NCI-H146 (cell line): ENCODE measurements around the gene ZPBP2.
"Not testable (repeated sequence)": the region's sequence is repeated elsewhere in the genome, so short reads cannot be mapped to it uniquely, and the experiment has no call there.

ENCODE experiments used
- DNase-seq: peaks from one replicate; lab custom pipeline; 2025; lab: John Stamatoyannopoulos, UW

Gene ZPBP2, protein sequence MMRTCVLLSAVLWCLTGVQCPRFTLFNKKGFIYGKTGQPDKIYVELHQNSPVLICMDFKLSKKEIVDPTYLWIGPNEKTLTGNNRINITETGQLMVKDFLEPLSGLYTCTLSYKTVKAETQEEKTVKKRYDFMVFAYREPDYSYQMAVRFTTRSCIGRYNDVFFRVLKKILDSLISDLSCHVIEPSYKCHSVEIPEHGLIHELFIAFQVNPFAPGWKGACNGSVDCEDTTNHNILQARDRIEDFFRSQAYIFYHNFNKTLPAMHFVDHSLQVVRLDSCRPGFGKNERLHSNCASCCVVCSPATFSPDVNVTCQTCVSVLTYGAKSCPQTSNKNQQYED

DNA sequence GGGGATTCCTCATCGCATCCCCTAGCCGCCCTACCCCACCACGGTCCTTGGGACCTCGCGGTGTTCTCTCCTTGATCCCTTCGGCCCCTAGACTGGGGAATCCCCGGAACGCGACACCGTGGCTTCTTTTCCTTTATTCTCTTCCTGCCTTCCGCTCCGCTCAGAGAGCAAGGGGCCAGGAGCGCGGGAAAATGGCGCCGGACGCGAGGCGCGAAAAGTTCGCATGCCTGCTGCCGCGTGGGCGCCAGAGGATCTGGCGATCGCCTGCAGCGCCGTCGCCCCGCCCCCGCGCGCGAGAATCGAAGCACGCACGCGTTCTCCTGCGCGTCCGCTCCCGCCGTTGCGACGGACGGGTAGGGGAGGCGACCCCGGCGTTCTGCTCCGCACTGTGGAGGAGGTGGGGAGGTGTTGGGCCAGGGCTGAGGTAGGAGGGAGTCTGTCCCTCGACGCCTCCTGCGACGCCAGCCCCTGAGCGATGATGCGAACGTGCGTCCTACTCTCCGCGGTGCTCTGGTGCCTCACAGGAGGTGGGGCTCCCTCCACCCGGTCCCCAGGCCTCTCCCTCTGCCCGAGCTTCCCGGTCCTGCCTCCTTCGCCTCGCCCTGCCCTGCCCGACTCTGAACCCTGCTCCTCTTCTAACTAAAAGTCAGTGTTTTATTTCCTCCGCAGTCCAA, at the start of gene ZPBP2:
Gene ZPBP2, plus strand, starts transcription at position 323 of the 674 bp plus-strand sequence. Its CDS starts 153 bp downstream, at position 476.
- no peak for DNase-seq

DNA sequence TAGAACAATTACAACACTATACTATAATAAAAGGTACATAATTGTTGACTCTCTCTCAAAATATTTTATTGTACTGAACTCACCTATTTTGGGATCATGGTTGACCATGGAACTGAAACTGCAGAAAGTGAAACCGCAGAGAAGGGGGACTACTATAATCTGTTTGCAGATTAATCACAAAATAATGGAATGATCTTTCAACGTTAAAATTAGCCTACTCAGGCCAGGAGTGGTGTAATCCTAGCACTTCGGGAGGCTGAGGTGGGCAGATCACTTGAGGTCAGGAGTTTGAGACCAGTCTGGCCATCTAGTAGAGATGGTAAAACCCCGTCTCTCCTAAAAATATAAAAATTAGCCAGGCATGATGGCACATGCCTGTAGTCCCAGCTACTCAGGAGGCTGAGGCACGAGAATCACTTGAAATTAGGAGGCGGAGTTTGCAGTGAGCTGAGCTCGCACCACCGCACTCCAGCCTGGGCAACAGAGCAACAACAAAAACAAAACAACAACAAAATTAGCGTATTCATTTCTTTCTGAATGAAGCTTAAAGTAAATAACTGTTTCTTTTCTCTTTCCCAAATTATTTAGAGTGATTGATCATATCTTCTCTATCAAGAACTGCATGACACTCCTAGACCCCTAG, 49.5 kb upstream of the ZPBP2 start:
- no peak for DNase-seq

DNA sequence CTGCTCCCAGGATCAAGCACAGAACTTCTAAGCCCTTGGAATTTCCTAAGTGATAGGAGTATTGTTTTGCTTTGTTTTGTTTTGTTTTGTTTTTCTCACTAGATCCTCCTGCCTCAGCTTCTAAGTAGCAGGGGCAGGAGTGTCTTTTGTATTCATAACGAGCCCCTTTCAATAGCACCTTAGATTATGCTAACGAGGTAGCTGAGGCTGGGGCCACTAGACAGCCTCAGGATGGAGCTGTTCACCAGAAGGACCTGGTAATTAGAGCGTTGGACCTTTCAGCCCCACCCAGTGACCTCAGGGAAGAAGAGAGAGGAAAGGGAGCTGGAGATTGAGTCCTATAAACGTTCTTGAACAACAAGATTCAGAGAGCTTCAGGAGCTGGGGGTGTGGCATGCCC, 47.5 kb upstream of the ZPBP2 start:
- no peak for DNase-seq

DNA sequence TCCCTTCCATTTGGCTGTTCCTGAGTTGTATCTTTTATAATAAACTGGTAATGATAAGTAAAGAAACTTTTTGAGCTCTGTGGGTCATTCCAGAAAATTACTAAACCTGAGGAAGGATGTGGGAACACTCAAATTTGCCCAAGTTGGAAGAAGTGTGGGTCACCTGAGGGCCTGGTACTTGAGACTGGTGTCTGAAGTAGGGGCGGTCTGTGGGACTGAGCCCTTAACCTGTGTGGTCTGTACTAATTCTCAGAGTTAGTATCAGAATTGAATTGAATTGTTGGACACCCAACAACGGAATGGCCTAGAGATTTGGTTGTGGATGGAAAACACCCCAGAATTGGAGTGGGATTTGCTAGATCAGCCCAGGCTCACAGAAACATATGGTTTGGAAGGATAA, 47.0 kb upstream of the ZPBP2 start:
- DNase-seq: no peak

DNA sequence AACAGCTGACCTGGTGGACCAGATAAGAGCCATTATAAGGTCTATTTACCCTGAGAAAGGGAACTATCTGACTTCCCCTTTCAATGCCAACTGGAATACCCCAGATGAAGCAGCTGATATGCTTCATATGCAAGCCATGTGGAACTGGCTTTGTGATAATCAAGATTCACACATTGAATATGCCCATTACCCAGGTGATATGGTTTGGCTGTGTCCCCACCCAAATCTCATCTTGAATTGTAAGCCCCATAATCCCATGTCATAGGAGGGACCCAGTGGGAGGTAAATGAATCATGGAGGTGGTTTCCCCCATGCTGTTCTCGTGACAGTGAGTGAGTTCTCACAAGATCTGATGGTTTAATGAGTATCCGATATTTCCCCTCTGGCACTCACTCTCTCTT, 46.0 kb upstream of the ZPBP2 start:
- DNase-seq: no peak

DNA sequence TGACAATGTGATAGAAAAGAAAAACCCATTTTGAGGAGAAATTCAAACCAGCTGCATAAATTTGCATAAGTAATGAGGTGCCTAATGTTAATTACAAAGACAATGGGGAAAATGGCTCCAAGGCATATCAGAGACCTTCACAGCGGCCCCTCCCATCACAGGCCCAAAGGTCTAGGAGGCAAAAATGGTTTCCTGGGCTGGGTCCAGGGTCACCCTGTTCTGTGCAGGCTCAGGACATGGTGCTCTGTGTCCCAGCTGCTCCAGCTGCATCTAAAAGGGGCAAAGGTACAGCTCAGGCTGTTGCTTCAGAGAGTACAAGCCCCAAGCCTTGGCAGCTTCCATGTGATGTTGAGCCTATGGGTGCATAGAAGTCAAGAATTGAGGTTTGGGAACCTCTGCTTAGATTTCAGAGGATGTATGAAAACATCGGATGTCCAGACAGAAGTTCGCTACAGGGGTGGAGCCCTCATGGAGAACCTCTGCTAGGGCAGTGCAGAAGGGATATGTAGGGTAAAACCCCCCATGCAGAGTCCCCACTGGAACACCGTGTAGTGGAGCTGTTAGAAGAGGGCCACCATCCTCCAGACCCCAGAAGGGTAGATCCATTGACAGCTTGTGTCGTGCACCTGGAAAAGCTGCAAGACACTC, 44.5 kb upstream of the ZPBP2 start:
- DNase-seq: no peak

DNA sequence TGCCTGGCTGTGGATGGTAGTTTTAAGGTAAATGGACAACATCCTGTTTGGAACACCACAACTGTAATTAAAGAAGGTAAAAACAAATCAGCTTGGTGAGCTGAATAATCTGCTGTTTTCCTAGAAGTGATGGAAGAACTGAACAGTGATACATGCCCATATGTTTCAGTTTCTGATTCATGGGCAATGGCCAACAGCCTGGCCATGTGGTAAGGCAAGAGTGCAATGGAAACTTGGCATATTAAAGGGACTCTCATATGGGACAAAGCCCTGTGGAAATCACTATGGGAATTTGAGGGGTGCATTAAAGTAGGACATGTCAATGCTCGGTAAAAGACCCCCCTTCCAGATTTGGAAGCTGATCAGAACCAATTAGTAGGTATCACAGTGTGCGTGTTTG, 41.7 kb upstream of the ZPBP2 start:
- no peak for DNase-seq

DNA sequence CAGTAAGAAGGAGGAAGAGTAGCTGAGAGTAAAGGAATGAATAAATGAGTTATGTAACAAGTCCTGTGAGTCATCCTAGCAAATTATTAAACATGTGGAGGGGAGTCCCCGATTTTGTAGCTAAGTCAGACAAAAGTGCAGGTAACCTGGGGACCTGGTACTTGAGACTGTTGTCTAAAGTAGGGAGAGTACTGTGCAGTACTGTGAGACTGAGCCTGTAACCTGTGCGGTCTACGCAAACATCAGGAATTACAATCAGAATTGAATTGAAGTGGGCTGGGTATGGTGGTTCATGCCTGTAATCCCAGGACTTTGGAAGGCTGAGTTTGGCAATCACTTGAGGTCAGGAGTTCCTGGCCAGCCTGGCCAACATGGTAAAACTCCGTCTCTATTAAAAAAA, 39.6 kb upstream of the ZPBP2 start:
- DNase-seq: no peak

DNA sequence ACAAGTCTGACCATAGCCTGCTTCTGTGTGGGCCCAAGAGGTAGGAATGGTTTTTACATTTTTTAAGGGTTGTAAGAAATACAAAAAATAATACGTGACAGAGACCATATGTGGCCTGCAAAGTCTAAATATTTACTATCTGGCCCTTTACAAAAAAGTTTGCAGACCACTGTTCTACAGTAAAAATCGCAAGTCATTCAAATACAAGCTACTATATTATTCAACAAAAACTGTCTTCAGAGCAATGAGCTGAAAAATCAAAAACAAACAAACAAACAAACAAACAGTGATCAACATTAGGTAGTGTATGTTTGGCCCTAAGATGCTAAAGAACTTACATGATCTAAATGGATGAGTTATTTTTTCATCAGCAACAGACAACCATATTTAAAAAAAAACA, 36.4 kb upstream of the ZPBP2 start:
- DNase-seq: no peak

DNA sequence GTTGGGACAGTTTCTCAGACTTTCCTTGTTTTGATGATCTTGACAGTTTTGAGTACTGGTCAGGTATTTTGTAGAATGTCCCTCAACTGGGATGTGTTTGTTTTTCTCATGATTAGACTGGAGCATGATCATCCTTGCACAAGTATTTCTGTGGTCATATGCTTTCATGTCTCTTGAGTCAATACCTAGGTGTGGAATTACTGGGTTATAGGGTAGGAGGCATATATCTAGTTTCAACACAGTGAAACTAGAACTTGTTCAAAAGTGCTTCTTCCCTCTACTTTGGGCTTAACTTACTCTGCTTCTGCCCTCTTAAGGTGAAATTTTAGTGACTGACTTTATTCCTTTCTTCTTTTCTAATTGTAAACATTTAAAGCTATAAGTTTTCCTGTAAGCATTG, 34.0 kb upstream of the ZPBP2 start:
- no peak for DNase-seq

DNA sequence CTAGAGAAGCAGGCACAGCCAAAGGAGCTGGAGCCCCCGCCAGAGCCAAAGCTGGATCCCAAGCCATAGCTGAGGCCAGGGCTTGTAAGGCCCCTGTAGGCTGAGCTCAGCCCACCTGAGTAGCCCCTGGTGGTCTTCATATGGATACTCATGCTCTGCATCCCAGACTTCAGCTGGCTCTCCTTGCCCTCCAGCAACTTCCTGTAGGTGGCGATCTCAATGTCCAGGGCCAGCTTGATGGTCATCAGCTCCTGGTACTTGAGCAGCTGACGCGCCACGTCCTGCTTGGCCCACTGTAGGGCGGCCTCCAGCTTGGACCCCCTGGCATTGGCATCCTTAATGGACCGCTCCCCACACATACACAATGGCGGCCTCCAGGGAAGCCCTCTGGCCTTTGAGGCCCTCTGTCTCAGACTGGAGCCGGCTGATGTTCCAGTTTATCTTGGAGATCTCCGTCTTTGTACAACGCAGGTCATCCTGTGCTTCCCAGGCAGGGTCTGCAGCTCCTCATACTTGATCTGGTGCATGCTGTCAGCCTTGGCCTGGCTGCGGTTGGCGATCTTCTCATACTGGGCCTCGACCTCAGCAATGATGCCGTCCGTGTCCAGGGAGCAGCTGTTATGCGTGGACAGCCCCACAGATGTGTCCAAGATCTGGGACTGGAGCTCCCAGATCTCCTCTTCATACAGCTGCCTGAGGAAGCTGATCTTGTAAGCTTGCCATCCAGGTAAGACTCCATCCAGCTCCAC, 32.8 kb upstream of the ZPBP2 start:
- DNase-seq: no peak

DNA sequence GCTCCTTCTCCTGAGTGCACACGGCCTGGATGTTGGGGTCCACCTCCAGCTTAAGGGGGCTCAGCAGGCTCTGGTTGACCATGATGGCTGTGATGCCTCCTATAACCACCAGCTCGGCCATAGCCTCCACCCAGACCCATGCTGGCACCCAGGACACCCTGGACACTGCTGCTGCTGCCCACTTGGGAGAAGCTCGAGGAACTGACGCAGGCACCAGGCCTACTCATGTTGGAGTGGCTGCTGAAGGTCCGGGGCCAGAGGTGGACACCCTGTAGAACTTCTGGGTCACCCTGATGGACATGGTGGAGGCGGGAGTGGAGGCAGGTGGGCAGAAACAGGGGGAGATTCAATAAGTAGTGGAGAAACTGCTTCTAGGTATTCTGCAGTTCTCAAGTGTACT, 31.9 kb upstream of the ZPBP2 start:
- no peak for DNase-seq

DNA sequence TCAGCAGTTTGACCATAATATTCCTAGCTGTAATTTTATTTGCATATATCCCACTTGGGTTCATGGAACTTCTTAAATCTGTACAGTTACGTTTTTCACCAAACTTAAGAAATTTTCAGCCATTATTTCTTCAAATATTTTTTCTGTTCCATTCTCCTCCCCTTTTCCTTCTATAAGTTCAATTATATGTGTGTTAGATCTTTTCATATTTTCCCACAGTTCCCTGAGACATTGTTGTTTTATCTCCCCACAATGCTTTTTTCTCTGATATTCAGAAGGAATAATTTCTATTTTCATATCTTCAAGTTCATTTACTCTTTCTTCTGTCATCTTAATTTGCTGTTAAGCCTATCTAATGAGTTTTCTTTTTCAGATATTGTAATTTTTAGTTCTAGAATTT, 29.9 kb upstream of the ZPBP2 start:
- no peak for DNase-seq

DNA sequence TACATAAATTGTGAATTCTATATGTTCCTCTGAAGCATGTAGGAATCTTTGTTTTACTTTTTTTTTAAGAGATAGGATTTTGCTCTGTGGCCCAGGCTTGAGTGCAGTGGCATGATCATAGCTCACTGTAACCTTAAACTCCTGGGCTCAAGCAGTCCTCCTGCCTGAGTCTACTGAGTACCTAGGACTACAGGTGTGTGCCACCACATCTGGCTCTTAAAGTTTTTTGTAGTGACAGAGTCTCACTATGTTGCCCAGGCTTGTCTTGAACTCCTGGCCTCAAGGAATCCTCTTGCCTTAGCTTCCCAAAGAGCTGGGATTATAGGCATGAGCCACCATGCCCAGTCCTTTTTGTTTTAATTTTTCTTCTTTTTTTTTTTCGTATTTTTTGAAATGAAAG, 29.2 kb upstream of the ZPBP2 start:
- no peak for DNase-seq

DNA sequence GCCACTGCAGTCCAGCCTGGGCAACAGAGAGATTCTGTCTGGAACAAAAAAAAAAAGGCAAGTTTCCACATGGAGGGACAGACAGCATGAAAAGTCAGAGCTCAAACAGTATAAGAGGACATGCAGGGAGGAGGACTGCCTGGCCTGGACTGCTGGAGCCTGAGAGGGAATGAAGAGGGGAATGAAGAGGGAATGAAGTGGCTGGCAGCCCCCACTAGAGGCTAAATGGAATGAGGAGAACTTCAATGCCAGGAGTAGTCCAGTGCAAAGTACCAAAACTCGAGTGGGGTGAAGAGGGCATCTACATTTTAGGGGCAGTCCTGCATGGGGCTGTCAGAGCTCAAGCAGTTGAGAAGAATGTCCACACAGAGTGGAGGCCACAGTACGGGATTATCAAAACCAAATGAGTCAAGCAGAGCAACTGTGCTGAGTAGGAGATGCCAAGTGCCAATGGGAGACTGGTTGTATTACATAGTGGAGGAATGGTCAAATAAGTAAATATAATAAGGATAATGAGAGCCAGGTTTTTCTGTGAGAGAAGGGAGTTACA, 26.8 kb upstream of the ZPBP2 start:
- no peak for DNase-seq

DNA sequence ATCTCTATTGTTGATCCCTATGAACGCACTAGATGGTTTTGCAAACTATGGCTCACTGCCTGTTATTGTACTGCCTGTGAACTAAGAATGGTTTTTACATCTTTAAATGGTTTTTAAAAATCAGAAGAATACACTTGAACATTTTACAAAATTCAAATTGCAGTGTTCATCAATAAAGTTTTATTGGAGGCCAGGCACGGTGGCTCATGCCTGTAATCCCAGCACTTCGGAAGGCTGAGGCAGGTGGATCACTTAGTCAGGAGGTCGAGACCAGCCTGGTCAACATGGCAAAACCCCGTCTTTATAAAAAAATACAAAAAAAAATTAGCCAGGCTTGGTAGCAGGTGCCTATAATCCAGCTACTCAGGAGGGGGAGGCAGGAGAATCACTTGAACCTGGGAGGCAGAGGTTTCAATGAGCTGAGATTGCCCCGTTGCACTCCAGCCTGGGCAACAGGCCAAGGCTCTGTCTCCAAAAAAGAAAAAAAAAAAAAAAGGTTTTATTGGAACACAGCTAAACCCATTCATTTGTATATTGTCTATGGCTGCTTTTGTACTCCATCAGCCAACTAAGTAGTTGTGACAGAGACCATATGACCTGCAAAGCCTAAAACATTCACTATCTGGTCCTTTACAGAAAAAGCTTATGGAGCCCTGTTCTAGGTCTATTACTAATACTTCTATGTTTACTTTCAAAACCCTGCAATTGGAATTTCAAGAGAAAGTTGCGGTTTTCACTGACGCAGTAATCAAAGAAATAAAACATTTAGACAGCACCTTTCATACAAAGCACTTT, 22.8 kb upstream of the ZPBP2 start:
- no peak for DNase-seq

DNA sequence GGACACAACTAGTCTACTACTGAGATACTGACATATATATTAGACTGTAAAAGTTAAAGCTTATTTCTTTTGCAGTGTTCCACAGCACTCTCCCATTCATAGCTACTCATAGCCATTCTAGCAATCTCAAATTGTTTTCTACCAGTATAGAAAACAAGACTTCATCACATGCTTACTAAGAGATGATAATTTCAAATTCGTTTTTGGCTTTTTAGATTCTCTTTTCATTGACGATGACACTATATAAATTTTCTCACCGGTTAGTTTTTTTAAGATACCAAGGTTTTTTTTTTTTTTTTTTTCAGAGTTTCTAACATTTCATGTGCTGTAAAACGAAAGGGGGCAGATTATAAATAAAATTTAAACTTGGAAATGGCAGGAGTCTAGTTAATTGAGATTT, 21.8 kb upstream of the ZPBP2 start:
- DNase-seq: no peak

DNA sequence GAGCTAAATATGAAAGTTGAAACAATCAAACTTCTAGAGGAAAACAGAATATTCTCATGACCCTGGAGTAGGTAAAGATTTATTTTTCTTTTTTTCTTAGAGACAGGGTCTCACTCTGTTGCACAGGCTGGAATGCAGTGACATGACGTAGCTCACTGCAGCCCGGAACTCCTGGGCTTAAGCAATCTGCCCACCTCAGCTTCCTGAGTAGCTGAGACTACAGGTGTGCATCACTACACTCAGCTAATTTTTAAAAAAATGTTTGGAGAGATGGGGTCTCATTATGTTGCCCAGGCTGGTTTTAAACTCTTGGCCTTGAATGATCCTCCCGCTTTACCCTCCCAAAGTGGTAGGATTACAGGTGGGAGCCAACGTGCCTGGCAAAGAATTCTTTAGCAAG, 19.4 kb upstream of the ZPBP2 start:
- DNase-seq: no peak

DNA sequence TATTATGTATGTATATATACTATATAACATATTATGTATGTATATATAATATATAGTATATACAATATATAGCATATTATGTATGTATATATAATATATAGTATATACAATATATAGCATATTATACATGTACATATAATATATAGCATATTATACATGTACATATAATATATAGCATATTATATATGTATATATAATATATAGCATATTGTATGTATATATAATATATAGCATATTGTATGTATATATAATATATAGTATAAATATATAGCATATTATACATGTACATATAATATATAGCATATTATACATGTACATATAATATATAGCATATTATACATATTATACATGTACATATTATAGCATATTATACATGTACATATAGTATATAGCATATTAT, 17.8 kb upstream of the ZPBP2 start:
- not testable (repeated sequence) for DNase-seq

DNA sequence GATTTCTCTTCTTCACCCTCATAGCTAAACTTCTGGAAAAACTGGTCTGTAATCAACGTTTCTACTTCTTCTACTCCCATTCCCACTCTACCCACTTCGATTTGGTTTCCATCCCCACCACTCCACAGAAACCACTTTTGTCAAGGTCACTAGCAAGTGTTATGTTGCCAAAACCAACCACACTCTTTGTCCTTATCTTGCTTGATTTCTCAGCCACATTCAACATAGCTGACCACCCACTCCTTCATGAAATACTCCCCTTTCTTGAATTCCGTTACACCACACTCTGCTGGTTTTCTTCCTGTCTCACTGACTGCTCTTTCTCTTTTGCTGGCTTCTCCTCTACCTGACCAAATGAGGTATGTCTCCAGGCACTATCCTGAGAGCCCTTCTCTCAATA, 15.8 kb upstream of the ZPBP2 start:
- DNase-seq: no peak

DNA sequence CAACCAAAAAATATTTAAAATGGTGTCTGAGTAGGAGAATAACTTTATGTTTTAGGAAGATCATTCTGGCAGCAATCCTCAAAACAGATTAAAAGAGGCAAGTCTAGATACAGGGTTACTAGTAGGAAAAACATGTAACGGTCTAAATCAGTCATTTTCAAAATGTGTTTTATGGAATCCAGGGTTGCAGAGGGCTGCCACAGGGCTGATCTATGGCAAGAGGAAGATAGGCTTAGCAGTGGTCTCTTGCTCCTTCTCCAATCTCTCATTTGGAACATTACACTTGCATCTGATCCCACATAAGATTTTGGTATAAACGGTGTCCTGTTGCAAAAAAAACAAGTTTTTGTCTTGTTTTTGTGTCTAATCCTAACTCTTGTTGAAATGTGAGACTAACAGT, 13.1 kb upstream of the ZPBP2 start:
- no peak for DNase-seq
